ENCODE measurements around the gene TMLHE.

Gene TMLHE

DNA sequence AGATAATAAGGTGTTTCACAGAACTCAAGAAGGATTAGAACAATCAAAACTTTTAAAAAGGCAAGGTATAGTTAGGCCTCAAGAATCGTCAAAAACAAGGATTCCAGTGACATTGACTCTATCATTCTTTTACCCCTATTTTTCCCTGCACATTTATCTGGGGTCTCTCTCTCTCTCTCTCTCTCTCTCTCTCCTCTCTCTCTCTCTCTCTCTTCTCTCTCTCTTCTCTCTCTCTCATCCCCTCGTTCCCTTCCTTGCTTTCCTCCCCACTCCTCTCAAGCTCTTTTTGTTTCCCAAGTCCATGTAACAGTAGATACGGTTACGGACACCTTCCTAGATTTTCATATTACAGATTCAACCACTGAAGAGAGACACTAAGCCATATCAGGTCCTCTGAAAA is 3.2 kb upstream of the TMLHE start:
- no peak overlapping the region for H3K27ac ChIP-seq
- no peak for TF ChIP-seq ZFX (IDR thresholded peaks at IDR 0.05)
- TF ChIP-seq, protein P1, sequence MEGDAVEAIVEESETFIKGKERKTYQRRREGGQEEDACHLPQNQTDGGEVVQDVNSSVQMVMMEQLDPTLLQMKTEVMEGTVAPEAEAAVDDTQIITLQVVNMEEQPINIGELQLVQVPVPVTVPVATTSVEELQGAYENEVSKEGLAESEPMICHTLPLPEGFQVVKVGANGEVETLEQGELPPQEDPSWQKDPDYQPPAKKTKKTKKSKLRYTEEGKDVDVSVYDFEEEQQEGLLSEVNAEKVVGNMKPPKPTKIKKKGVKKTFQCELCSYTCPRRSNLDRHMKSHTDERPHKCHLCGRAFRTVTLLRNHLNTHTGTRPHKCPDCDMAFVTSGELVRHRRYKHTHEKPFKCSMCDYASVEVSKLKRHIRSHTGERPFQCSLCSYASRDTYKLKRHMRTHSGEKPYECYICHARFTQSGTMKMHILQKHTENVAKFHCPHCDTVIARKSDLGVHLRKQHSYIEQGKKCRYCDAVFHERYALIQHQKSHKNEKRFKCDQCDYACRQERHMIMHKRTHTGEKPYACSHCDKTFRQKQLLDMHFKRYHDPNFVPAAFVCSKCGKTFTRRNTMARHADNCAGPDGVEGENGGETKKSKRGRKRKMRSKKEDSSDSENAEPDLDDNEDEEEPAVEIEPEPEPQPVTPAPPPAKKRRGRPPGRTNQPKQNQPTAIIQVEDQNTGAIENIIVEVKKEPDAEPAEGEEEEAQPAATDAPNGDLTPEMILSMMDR (conservative IDR thresholded peaks at IDR 0.05), result no peak

DNA sequence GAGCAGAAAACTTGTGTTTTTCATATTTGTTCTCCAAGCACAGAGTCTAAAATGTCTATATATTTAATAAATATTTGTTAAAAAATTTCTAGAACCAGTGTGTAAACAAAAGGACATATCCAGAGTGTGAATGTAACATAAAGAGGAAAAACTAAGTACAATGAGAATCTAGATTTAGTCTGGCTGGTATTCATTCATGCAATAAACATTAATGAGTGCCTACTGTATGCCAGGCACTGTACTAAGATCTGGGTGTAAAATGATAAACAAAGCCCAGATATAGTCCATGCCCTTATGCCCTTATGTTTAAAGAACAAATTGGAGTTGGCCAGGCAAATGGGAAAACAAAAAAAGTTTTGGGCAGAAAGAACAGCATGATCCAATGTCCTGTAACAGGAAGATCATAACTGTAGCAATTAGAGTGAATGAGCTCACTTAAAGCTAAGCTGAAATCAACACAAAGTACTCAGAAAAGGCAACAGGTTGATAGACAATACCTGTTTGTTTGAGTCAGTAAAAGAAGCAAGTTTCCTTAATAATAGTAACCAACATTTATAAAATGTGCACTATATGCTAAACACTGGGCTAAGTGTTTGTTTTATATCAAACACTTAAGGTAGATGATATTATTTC is 1.3 kb upstream of the TMLHE start:
- TF ChIP-seq, protein P1 (conservative IDR thresholded peaks at IDR 0.05), result no peak
- TF ChIP-seq ZFX (IDR thresholded peaks at IDR 0.05), result no peak
- H3K27ac ChIP-seq, result no peak overlapping the region

DNA sequence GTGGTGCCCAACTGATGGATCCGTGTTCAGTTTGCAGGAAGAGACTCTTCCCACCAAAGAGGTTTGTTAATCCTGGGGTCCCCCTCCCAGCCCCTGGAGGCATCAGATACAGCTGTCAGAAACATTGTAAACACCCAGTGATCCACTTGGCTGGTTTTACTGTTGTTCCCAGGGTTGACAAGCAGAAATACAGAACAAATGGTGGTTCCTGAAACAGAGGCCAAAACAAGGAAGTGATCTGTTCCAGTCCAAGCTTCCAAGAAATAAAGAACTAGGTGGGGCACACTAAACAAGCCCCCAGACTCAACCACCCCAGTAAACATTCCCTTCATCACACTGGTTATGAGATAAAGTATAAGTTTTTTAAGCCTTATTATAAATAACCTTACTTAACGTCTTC is 1.4 kb downstream of the TMLHE start:
- no peak overlapping the region for H3K27ac ChIP-seq
- TF ChIP-seq, protein P1 (conservative IDR thresholded peaks at IDR 0.05), result no peak
- no peak for TF ChIP-seq ZFX (IDR thresholded peaks at IDR 0.05)

DNA sequence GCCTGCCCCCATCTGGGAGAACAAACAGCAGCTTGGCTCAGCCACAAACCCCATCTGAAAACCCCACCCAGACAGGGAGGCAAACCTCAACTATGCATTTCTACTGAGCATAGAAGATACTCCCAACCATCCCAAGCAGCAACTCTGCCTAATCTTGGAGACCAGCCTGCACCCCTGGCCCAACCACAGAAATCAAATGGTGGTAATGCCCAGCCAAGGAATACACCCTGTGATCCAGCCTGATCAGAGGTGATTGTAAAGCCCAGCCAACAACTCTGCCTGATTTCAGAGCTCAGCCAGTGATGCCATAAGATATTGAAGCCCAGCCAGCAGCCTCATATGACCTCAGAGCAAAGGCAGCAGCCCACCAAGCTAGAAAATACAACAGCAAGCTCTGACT is 19.8 kb downstream of the TMLHE start:
- H3K27ac ChIP-seq, result no peak overlapping the region
- TF ChIP-seq, protein P1 (conservative IDR thresholded peaks at IDR 0.05), result no peak

DNA sequence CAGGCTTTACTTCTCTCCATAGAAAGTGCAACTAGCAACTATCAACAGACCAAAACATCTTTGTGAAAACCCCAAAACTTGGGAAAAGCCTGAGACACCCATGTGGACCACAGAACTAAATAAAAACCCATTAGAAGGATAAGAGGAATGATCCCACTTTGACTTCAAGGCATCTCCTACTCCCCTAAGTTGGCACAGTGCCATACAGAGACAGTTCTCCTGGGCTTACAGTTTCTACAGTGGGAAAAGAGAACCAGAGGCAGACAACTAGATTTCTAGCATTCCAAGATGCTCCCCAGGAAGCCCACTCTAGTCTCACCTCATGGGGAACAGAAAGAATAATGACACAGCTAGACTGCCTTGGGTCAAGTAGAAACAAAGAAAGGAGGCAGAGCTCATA is 20.4 kb downstream of the TMLHE start:
- H3K27ac ChIP-seq, result no peak overlapping the region
- no peak for TF ChIP-seq ZFX (IDR thresholded peaks at IDR 0.05)
- TF ChIP-seq, protein P1 (conservative IDR thresholded peaks at IDR 0.05), result no peak

DNA sequence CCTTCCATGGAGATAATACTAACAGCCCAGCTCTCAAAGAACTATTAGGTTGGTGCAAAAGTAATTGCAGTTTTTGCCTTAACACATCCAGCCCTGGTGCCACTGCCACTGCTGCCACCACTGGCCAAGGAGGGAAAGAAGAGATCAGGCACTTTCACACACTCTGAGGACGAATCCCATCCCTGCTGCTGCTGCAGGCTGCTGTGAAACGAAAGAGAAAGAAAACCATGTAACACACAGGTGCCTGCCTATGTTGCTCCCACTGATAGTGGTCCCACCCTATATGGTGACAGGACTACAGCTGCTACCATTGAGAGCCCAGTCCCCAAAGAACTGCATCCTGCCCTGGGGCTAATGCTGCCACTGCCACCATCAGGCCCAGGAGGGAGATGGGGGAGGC is 35.1 kb downstream of the TMLHE start:
- TF ChIP-seq, protein P1 (conservative IDR thresholded peaks at IDR 0.05), result no peak
- TF ChIP-seq ZFX (IDR thresholded peaks at IDR 0.05), result no peak
- H3K27ac ChIP-seq, result no peak overlapping the region

DNA sequence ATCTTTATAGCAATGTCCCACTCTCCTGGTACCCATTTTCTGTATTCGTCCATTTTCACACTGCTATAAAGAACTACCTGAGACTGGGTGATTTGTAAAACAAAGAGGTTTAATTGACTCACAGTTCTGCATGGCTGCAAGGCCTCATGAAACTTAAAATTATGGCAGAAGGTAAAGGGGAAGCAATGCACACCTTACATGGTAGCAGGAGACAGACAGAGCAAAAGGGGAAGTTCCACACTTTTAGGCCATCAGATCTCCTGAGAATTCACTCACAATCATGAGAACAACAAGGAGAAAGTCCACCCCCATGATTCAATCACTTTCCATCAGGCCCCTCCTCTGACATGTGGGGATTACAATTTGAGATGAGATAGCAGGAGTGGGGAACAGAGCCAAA is 49.7 kb downstream of the TMLHE start:
- no peak for TF ChIP-seq ZFX (IDR thresholded peaks at IDR 0.05)
- TF ChIP-seq, protein P1 (conservative IDR thresholded peaks at IDR 0.05), result no peak
- no peak overlapping the region for H3K27ac ChIP-seq

All from C4-2B (cell line).